ENCODE data around the gene GPR162.

Gene GPR162

DNA sequence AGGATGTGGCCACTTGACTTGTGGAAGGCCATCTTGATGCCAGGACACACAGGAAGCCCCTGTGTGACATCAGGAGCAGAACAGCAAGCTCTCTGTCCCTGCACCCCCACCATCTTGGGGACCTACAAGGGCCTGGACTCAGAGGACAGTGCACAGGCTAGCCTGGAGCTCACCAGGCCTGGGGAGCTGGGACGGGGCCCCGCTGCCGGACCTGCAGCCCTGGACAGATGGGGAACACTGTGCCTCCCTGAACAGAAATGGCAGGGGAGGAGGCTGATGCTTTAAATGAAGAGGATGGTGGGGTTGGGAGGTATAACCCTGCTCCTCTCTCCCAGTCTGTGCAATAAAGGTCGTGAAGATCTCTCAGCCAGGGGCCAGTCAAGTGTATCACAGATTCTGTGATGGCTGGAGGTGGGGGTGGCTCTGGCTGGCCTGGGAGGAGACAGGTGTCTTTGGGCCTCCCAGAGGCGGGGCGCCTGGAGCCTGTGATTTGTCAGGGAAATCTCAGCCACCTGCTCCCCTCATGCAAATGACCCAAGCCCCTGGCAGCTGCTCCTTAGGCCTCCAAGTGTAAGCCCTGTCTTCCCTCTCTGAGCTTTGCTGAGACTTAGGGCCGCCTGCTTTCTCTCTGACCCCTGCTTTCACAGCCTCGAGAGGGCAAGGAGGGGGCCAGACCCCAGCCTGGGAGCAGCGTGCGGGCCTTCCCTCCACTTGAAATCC is 18.0 kb downstream of the GPR162 start:
- no peak for DNase-seq

DNA sequence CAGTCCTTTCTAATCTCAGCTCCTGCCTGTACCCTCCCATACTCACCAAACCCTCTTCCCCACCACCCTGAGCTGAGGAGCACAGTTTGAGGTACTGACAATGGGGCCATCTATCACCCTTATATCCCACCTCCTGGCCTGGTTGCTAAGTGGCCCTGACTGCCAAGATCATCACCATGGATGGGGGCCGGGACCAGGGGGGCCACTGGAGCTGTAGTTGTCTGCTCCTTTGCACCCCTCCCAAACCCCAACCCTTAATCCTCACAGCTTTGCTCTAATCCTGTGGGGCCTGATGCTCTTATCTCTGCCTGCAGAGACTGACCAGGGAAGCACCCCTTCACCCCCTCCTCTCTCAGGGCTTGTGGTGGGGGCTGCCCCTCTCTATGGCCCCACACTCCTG is 18.7 kb downstream of the GPR162 start:
- no peak for DNase-seq

DNA sequence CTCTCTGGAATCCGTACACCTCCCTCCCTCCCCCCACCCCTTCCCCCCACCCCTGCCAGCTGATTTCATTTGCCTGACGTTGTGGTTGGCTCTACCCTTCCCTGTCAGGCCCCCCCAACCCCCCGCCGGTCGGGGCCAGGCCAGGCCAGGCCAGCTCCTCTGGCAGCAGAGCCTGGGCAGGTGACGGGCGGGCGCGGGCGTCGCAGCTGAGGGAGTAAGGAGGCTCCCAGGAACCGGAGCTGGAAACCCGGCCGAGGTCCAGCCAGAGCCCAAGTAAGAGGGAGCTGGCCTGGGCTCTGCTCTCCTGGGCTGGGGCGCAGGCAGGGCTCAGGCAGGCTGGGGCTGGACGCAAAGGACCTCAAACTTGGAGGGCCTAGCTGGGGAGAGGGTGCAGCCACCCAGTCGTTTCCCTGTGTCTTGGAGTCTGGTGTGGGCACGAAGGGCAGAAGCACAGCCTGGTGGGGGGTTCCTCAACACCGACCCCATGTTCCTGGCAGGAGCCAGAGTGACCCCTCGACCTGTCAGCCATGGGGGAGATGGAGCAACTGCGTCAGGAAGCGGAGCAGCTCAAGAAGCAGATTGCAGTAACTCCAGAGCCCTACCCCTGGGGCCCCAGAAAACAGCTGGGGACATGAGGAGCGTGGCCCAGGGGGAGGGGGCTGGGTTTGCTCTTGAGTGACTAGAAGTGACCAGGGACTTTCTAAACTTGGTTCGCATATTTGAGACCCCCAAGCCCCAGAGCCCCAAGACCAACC is 19.3 kb downstream of the GPR162 start, which contains the start of gene GNB3:
Gene GNB3 (plus strand): TSS at position 165 of the 755 bp plus-strand sequence. CDS start 363 bp downstream, at position 528.
- DNase-seq, result no peak

GRCh38 chr12:6842075-6842474 is 20.5 kb downstream of the GPR162 start:
- DNase-seq, result no peak

- DNase-seq, result no peak
These were observed 21.7 kb downstream of the GPR162 start for GRCh38 chr12:6843118-6843902.

DNA sequence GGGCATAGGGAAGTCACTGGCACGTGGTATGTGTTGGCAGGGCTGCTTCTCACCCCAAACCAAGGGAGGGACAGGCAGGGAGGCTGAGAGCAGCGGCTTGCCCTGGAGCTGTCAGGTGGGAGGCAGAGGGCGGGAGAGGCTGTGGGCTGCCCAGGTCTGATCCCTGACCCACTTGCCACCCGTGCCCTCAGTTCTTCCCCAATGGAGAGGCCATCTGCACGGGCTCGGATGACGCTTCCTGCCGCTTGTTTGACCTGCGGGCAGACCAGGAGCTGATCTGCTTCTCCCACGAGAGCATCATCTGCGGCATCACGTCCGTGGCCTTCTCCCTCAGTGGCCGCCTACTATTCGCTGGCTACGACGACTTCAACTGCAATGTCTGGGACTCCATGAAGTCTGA is 23.8 kb downstream of the GPR162 start:
- DNase-seq, result no peak

- DNase-seq, result no peak
These were observed 24.8 kb downstream of the GPR162 start for GRCh38 chr12:6846316-6846869.

DNA sequence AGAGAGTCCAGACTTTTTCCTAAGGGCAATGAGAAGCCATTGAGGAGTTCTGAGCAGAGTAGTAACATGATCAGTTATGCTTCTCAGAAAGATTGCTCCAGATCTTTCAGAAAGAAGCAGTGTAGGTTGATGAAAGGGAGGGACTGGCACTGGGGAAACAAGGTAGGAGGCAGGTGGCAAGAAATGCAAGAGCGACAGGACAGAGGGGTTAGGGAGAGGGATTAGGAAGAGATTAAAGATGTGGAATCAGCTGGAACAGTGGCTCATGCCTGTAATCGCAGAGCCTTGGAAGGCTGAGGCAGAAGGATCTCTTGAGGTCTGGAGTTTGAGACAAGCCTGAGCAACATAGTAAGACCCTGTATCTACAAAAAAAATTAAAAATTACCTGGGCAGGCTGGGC is 26.1 kb downstream of the GPR162 start:
- no peak for DNase-seq

DNA sequence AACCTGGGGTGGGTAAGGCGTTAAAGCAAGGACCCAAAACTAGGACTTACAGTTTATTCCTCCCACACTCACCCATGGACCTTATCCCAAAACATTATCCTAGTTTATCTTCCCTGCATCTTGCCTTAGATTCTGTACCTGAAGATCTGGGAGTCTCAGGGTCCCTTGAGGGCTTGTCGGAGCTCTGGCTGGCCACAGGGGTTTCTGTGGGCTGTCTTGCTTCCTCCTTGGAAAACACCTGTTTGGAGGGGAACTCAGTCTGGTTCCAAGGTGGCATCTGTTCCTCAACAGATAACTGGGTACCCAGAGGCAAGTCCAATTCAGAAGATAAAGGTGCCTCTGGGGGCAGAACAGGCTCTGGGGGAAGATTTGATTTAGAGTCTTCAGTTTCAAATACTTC is 27.8 kb downstream of the GPR162 start:
- no peak for DNase-seq

DNA sequence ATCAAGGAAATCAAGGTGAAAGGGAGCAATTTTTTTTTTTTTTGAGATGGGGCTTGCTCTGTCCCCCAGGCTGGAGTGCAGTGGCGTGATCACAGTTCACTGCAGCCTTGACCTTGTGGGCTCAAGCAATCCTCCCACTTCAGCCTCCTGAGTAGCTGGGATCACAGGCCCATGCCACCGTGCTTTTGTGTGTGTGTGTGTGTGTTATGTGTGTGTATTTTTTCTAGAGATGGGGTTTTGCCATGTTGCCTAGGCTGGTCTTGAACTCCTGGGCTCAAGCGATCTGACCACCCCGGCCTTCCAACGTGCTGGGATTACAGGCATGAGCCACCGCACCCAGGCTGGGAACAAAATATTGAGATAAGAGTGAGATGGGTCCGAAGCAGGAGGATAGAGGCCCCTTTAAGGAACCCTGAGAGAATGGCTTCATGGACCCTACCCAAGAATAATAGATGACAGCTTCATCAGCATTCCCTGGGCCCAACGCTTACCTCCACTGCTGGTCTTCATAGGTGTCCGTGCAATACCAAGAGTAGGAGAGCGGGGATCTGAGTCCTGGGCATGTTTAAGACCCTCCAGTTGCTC is 28.4 kb downstream of the GPR162 start:
- peak; percentile 13 for DNase-seq

DNA sequence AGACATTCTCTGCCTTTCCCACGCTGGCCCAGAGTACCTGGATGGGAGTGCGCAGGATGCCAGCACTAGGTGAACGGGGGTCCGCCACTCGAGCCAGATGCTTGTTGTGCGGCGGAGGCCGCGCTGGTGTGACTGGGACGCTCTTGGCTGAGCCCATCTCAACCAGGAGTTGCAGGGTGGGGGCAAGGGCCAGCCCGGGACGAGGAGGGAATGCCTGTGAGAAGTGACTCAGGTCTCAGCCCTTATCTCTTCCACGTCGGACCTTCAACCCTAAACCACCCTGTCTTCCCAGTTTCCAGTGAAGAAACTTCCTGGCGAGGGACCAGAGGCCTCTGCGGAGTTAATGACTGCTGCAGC is 29.2 kb downstream of the GPR162 start:
- DNase-seq, result no peak

DNA sequence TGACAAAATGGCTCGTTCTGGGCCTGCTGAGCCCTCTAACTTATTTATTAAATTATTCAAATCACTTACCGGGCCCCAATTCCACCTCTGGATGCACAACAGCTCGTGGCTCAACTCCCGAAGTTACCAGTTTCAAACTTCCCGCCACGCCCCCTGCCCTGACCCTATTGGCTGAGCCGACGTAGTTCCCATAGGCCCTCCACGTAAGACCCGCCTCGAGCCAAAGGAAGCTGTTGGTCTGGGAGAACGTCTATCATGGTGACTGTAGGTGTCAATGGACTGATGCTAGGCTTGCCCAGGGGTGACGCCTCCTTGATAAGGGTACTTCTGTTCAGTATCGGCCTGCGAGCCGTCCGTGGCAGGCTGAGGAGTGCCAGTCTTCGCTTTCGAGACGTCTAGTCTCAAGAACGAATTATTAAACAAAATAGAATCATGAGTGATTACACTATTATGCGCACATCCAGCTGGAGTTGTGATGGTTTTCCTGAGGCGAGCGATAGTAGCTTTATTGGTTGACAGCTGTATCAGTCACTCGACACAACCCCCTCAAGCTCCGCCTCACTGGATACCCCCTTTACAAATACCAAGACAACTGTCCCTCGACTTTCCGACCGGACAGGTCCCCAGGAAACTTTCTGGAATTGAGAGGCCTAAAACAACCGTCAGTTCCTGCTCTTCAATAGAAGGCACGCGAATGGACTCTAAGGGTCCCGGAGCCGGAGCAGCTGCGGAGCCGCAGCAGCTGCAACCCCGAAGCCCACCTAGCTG is 29.7 kb downstream of the GPR162 start, which contains the start of gene CDCA3:
Gene CDCA3 (minus strand): TSS at position 134 of the 768 bp plus-strand sequence. CDS start 334 bp downstream, outside the sequence.
- DNase-seq, result peak; percentile 96

GRCh38 chr12:6851921-6852650 is 30.5 kb downstream of the GPR162 start, which contains the start of gene USP5:
USP5 (plus strand) TSS chr12:6852150; CDS start chr12:6852180, 30 bp downstream.
- peak; percentile 99 for DNase-seq

DNA sequence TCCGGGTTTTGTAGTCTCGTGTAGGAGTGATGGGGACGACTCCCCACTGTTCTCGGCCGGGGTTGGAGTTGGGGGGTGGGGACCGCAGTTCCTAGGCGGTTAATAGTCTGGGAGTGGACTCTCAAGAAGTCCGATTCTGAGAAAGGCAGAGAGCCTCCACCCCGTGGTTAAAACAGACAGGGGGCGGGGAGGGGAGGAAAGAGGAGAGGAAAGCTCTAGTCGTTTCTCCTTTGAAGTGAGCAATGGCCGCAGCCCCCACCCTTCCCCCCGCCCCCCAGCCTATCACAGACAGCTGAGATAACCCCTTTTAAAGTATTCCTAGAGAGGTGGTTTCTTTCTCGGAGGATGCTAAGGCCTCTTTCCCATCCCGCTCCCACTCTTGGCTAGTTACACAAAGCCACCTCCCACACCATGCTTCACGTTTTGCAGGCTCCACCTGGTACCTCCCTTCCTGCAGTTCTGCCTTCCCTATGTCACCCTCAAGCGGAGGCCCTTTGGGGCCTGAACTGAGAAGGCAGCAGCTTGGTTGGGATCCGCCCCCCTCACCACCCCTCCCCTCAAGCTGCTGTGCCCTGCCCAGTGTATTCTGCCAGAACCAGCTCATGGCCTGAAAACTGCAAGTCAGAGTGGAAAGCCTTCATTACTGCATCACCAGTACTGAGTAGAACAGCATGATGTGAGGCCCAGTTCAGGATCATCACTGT is 31.2 kb downstream of the GPR162 start:
- DNase-seq, result no peak

GRCh38 chr12:6853626-6854025 is 32.0 kb downstream of the GPR162 start:
- DNase-seq, result no peak

- no peak for DNase-seq
These were observed 32.4 kb downstream of the GPR162 start for GRCh38 chr12:6854036-6854435.

GRCh38 chr12:6855322-6855721 is 33.7 kb downstream of the GPR162 start:
- DNase-seq, result no peak

GRCh38 chr12:6858799-6859198 is 37.2 kb downstream of the GPR162 start:
- DNase-seq, result no peak

GRCh38 chr12:6860116-6860515 is 38.5 kb downstream of the GPR162 start:
- no peak for DNase-seq

DNA sequence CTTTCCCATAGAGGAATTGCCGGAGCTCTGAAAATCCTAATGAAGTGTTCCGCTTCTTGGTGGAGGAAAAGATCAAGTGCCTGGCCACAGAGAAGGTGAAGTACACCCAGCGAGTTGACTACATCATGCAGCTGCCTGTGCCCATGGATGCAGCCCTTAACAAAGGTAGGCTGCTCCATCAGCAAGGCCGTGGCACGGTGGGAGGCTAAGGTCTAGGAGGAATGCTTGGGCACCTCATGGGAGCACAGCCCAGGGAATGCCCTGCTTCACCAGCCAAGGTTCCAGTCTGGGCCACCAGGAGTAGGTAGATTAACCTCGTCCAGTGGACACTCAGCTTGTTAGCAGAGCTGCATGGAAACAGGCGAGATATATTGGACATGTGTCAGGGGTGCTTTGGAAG is 39.3 kb downstream of the GPR162 start:
- no peak for DNase-seq

- no peak for DNase-seq
These were observed 39.8 kb downstream of the GPR162 start for GRCh38 chr12:6861391-6861790.

Data from DMS79 (cell line).